SU-DHL-6 (cell line): ENCODE results near the gene SYT17.

Experiments used
- H2AFZ ChIP-seq: fragments of 200-600 bp; sonication (generic); 2 replicates; pipeline ENCODE4 v1.6.1; 2014; ENCODE audit warnings: low read depth, mild to moderate bottlenecking, moderate library complexity, mixed read lengths, antibody characterized with exemption, low read length; ENCODE audit not compliant: severe bottlenecking
- H3F3A ChIP-seq: fragments of 200-600 bp; shearing (Covaris generic); 2 replicates; pipeline ENCODE4 v1.6.0; 2016; ENCODE audit warnings: antibody characterized with exemption, mild to moderate bottlenecking; ENCODE audit not compliant: insufficient read depth
- H3K27ac ChIP-seq: fragments of 200-600 bp; sonication (generic); 2 replicates; pipeline ENCODE4 v1.5.1; 2016; ENCODE audit warnings: low read depth, mild to moderate bottlenecking, low read length, moderate library complexity, mixed read lengths
- H3K27me3 ChIP-seq: fragments of 200-600 bp; sonication (generic), shearing (Covaris generic); 2 replicates; pipeline ENCODE4 v1.6.0; 2014; ENCODE audit warnings: mild to moderate bottlenecking, low read length
- H3K36me3 ChIP-seq: fragments of 200-600 bp; sonication (generic); 2 replicates; pipeline ENCODE4 v1.6.1; 2014; ENCODE audit warnings: mild to moderate bottlenecking, low read length, mixed read lengths
- H3K4me2 ChIP-seq: fragments of 300-600, 200-600 bp; shearing (Covaris generic), sonication (generic); 2 replicates; pipeline ENCODE4 v1.6.0; 2014; ENCODE audit warnings: low read length, low read depth, mild to moderate bottlenecking; ENCODE audit not compliant: poor library complexity, severe bottlenecking
- H3K4me3 ChIP-seq: fragments of 200-600 bp; sonication (generic); 2 replicates; pipeline ENCODE4 v1.5.1; 2014; ENCODE audit warnings: antibody characterized with exemption, low read length, mild to moderate bottlenecking, mixed read lengths; ENCODE audit not compliant: insufficient read depth, poor library complexity, severe bottlenecking
- H3K79me2 ChIP-seq: fragments of 200-600 bp; sonication (generic); 2 replicates; pipeline ENCODE4 v1.6.1; 2014; ENCODE audit warnings: mild to moderate bottlenecking, low read length, moderate library complexity; ENCODE audit not compliant: insufficient read depth
- H3K9ac ChIP-seq: fragments of 200-600 bp; sonication (generic); 2 replicates; pipeline ENCODE4 v1.7.0; 2014; ENCODE audit warnings: mild to moderate bottlenecking, low read length
- H3K9me2 ChIP-seq: fragments of 200-600 bp; sonication (generic); replicated peaks from 2 replicates; pipeline ENCODE4 v1.6.1; 2014; ENCODE audit warnings: low read length; ENCODE audit not compliant: insufficient read depth
- H3K9me3 ChIP-seq: fragments of 200-600 bp; sonication (generic); 2 replicates; pipeline ENCODE4 v1.6.1; 2014; ENCODE audit warnings: low read length, mixed read lengths; ENCODE audit not compliant: insufficient read depth
- H4K20me1 ChIP-seq: fragments of 200-600 bp; sonication (generic); 2 replicates; pipeline ENCODE4 v1.6.1; 2014; ENCODE audit warnings: low read depth, mild to moderate bottlenecking, antibody characterized with exemption, low read length, moderate library complexity, mixed read lengths
- CTCF ChIP-seq: fragments of 200-600 bp; sonication (generic); IDR thresholded peaks from one replicate; pipeline ENCODE4 v1.5.1; 2017; ENCODE audit warnings: antibody characterized with exemption, mild to moderate bottlenecking, low read length, moderate library complexity; ENCODE audit not compliant: insufficient read depth, poor library complexity, severe bottlenecking
- EZH2phosphoT487 ChIP-seq: fragments of 200-600 bp; sonication (generic), shearing (Covaris generic); conservative IDR thresholded peaks from 2 replicates; pipeline ENCODE4 v1.6.1; 2018; ENCODE audit warnings: mild to moderate bottlenecking, antibody characterized with exemption, low read length, moderate library complexity, mixed read lengths

Gene SYT17

GRCh38 chr16:19265380-19265930 is 97.4 kb downstream of the SYT17 start:
- no peak overlapping the region for H2AFZ ChIP-seq
- no peaks in the 10 kb centered on the region for H3K36me3 ChIP-seq
- H3F3A ChIP-seq = no peaks in the 10 kb centered on the region
- no peak overlapping the region for H3K27ac ChIP-seq
- H3K79me2 ChIP-seq = no peaks in the 10 kb centered on the region
- H3K9me3 ChIP-seq = peaks cover 9% of the 10 kb centered on the region; the same call in 1 of the 2 replicates
- TF ChIP-seq CTCF = no peak
- TF ChIP-seq EZH2phosphoT487 = no peak
- H3K9ac ChIP-seq = no peak overlapping the region
- H3K4me3 ChIP-seq = no peak overlapping the region
- no peaks in the 10 kb centered on the region for H3K27me3 ChIP-seq
- H4K20me1 ChIP-seq = no peaks in the 10 kb centered on the region
- no peaks in the 10 kb centered on the region for H3K9me2 ChIP-seq
- no peak overlapping the region for H3K4me2 ChIP-seq

- Histone ChIP-seq H3K27me3 (no peaks in the 10 kb centered on the region), H3F3A (no peaks in the 10 kb centered on the region), H3K79me2 (no peaks in the 10 kb centered on the region), H4K20me1 (no peaks in the 10 kb centered on the region), H2AFZ (no peak overlapping the region), H3K9me3 (peaks cover 9% of the 10 kb centered on the region; the same call in 1 of the 2 replicates), H3K36me3 (no peaks in the 10 kb centered on the region), H3K27ac (no peak overlapping the region), H3K9me2 (no peaks in the 10 kb centered on the region), H3K9ac (no peak overlapping the region), H3K4me3 (no peak overlapping the region), H3K4me2 (no peak overlapping the region)
- TF ChIP-seq CTCF = no peak
- no peak for TF ChIP-seq EZH2phosphoT487
These were observed 98.7 kb downstream of the SYT17 start for GRCh38 chr16:19266774-19267173.

DNA sequence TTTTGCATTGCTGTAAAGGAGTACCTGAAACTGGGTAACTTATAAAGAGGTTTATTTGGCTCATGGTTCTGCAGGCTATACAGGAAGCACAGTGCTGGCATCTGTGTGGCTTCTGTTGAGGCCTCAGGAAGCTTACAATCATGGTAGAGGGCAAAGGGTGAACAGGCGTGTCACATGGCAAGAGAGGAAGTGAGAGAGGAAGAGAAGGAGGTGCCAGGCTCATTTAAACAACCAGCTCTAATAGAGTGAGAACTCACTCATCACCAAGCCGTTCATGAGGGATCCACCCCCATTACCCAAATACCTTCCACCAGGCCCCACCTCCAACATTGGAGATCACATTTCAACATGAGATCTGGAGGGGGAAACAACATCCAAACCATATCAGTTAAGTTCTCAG is 101.1 kb downstream of the SYT17 start:
- no peaks in the 10 kb centered on the region for H3F3A ChIP-seq
- no peak overlapping the region for H2AFZ ChIP-seq
- no peak overlapping the region for H3K27ac ChIP-seq
- no peaks in the 10 kb centered on the region for H4K20me1 ChIP-seq
- TF ChIP-seq EZH2phosphoT487 (no peak), CTCF (no peak)
- no peak overlapping the region for H3K4me2 ChIP-seq
- H3K4me3 ChIP-seq = no peak overlapping the region
- H3K36me3 ChIP-seq = no peaks in the 10 kb centered on the region
- no peaks in the 10 kb centered on the region for H3K27me3 ChIP-seq
- H3K9ac ChIP-seq = no peak overlapping the region
- H3K79me2 ChIP-seq = no peaks in the 10 kb centered on the region
- no peaks in the 10 kb centered on the region for H3K9me2 ChIP-seq
- peaks cover 9% of the 10 kb centered on the region; the same call in 1 of the 2 replicates for H3K9me3 ChIP-seq
